H9 (cell line): ENCODE results near the gene CERS4. TPM values are rescaled to one million over a fixed set of nuclear protein-coding genes. Genes with fewer than 3 reads are reported as not detected.

Source experiments
- DNase-seq: peaks from one replicate; pipeline ENCODE4 v3.0.0-alpha.2; 2017
- H2AFZ ChIP-seq: one replicate; pipeline ENCODE4 v1.6.1; 2013; ENCODE audit warnings: mild to moderate bottlenecking, low read length, control low read depth, moderate library complexity
- H2AK5ac ChIP-seq: 2 replicates; pipeline ENCODE4 v1.6.1; 2013; ENCODE audit warnings: low read length, control low read depth, mixed read lengths; ENCODE audit not compliant: insufficient read length
- H2BK120ac ChIP-seq: one replicate; pipeline ENCODE4 v1.6.1; 2013; ENCODE audit warnings: low read depth, mild to moderate bottlenecking, low read length, control low read depth, inconsistent platforms; ENCODE audit not compliant: poor library complexity, severe bottlenecking
- H2BK12ac ChIP-seq: 2 replicates; pipeline ENCODE4 v1.6.1; 2013; ENCODE audit warnings: low read length, control low read depth, mixed read lengths, low read depth; ENCODE audit not compliant: insufficient read length
- H2BK15ac ChIP-seq: 2 replicates; pipeline ENCODE4 v1.6.1; 2013; ENCODE audit warnings: low read depth, low read length, control low read depth
- H2BK20ac ChIP-seq: one replicate; pipeline ENCODE4 v1.6.1; 2013; ENCODE audit warnings: low read depth, mild to moderate bottlenecking, low read length, control low read depth, inconsistent platforms; ENCODE audit not compliant: poor library complexity, severe bottlenecking
- H2BK5ac ChIP-seq: 2 replicates; pipeline ENCODE4 v1.6.1; 2013; ENCODE audit warnings: low read length, control low read depth, mixed read lengths; ENCODE audit not compliant: insufficient read length
- H3K14ac ChIP-seq: 2 replicates; pipeline ENCODE4 v1.6.1; 2013; ENCODE audit warnings: low read length, control low read depth; ENCODE audit not compliant: insufficient read depth
- H3K18ac ChIP-seq: 2 replicates; pipeline ENCODE4 v1.6.1; 2013; ENCODE audit warnings: low read depth, mild to moderate bottlenecking, mixed read lengths, low read length, control low read depth; ENCODE audit not compliant: insufficient read length
- H3K23ac ChIP-seq: 2 replicates; pipeline ENCODE4 v1.6.1; 2013; ENCODE audit warnings: low read length, control low read depth, mixed read lengths, low read depth; ENCODE audit not compliant: insufficient read length
- H3K23me2 ChIP-seq: 2 replicates; pipeline ENCODE4 v1.6.1; 2013; ENCODE audit warnings: low read depth, mild to moderate bottlenecking, mixed read lengths, low read length, control low read depth; ENCODE audit not compliant: insufficient read length, poor library complexity, severe bottlenecking
- H3K27ac ChIP-seq: 2 replicates; pipeline ENCODE4 v1.5.1; 2013; ENCODE audit warnings: low read length, control low read depth, mixed read lengths, low read depth; ENCODE audit not compliant: insufficient read length
- H3K27me3 ChIP-seq: 2 replicates; pipeline ENCODE4 v1.6.1; 2013; ENCODE audit warnings: low read length, control low read depth, inconsistent platforms; ENCODE audit not compliant: insufficient read depth
- H3K4ac ChIP-seq: 2 replicates; pipeline ENCODE4 v1.6.1; 2013; ENCODE audit warnings: low read depth, mild to moderate bottlenecking, control low read depth, inconsistent platforms, low read length, moderate library complexity
- H3K4me1 ChIP-seq: 2 replicates; pipeline ENCODE4 v1.6.1; 2013; ENCODE audit warnings: low read length, control low read depth, inconsistent platforms; ENCODE audit not compliant: insufficient read depth
- H3K4me2 ChIP-seq: 2 replicates; pipeline ENCODE4 v1.6.1; 2013; ENCODE audit warnings: low read length, control low read depth, mixed read lengths; ENCODE audit not compliant: insufficient read length, insufficient read depth
- H3K56ac ChIP-seq: 2 replicates; pipeline ENCODE4 v1.6.1; 2013; ENCODE audit warnings: low read depth, mild to moderate bottlenecking, mixed read lengths, low read length, control low read depth; ENCODE audit not compliant: insufficient read length
- H3K79me1 ChIP-seq: 2 replicates; pipeline ENCODE4 v1.6.1; 2013; ENCODE audit warnings: low read depth, mild to moderate bottlenecking, moderate library complexity, low read length, control low read depth, inconsistent platforms; ENCODE audit not compliant: insufficient read depth, poor library complexity, severe bottlenecking
- H3K79me2 ChIP-seq: 2 replicates; pipeline ENCODE4 v1.6.1; 2013; ENCODE audit warnings: low read length, control low read depth, inconsistent platforms; ENCODE audit not compliant: insufficient read depth
- H3K9ac ChIP-seq: 2 replicates; pipeline ENCODE4 v1.6.1; 2013; ENCODE audit warnings: low read length, control low read depth, mixed read lengths; ENCODE audit not compliant: insufficient read length; ENCODE audit errors: extremely low read depth
- H3K9me3 ChIP-seq: one replicate; pipeline ENCODE4 v1.6.1; 2013; ENCODE audit warnings: low read depth, low read length, inconsistent platforms; ENCODE audit not compliant: control insufficient read depth
- H3T11ph ChIP-seq: one replicate; pipeline ENCODE4 v1.6.1; 2013; ENCODE audit warnings: mild to moderate bottlenecking, low read length, control low read depth, inconsistent platforms
- H4K20me1 ChIP-seq: one replicate; pipeline ENCODE4 v1.6.1; 2013; ENCODE audit not compliant: control insufficient read depth, insufficient read length, insufficient read depth
- H4K5ac ChIP-seq: 2 replicates; pipeline ENCODE4 v1.6.1; 2013; ENCODE audit warnings: low read depth, mild to moderate bottlenecking, mixed read lengths, low read length, control low read depth; ENCODE audit not compliant: insufficient read length
- H4K8ac ChIP-seq: replicated peaks from 2 replicates; pipeline ENCODE4 v1.6.1; 2013; ENCODE audit warnings: low read length, control low read depth, mixed read lengths, low read depth; ENCODE audit not compliant: insufficient read length
- H4K91ac ChIP-seq: 2 replicates; pipeline ENCODE4 v1.6.1; 2013; ENCODE audit warnings: low read depth, mild to moderate bottlenecking, moderate library complexity, mixed read lengths, low read length, control low read depth; ENCODE audit not compliant: insufficient read length
- H3K27ac Mint-ChIP-seq, 3 experiments: 2 replicates in 2 of 3; 3 replicates in 1 of 3; pipeline ENCODE4 v1.8.0; 2020 to 2021; ENCODE audit warnings: mixed read lengths in 3 of 3, mild to moderate bottlenecking in 1 of 3, moderate library complexity in 1 of 3
- H3K27me3 Mint-ChIP-seq: 2 replicates; pipeline ENCODE4 v1.8.0; 2021; ENCODE audit warnings: low read depth, mild to moderate bottlenecking, moderate library complexity, mixed read lengths
- H3K36me3 Mint-ChIP-seq, 3 experiments: 2 replicates in 2 of 3; 3 replicates in 1 of 3; pipeline ENCODE4 v1.8.0; 2020 to 2021; ENCODE audit warnings: low read depth in 3 of 3, mixed read lengths in 3 of 3; ENCODE audit not compliant: insufficient read depth in 1 of 3
- H3K4me1 Mint-ChIP-seq, 2 experiments: 2 replicates each; pipeline ENCODE4 v1.8.0; 2020; ENCODE audit warnings: mixed read lengths in 2 of 2
- H3K4me3 Mint-ChIP-seq, 2 experiments: 2 replicates in 1 of 2; 3 replicates in 1 of 2; pipeline ENCODE4 v1.8.0; 2020 to 2021; ENCODE audit warnings: mild to moderate bottlenecking in 2 of 2, mixed read lengths in 2 of 2, moderate library complexity in 1 of 2
- H3K9me3 Mint-ChIP-seq, 2 experiments: 2 replicates in 1 of 2; 3 replicates in 1 of 2; pipeline ENCODE4 v1.8.0; 2020; ENCODE audit warnings: mild to moderate bottlenecking in 2 of 2, mixed read lengths in 2 of 2, moderate library complexity in 1 of 2
- WGBS: extraction: QIAGEN DNeasy Blood & Tissue Kit; methylation state at CpG from one replicate; pipeline ENCODE4 v1.1.7; 2013; ENCODE audit warnings: missing lambda C conversion rate, low lambda C conversion rate, mixed read lengths; ENCODE audit not compliant: insufficient read length; ENCODE audit errors: extremely low coverage; 5-methylcytosine and 5-hydroxymethylcytosine counted together
- total RNA-seq: library from RNA; stranded (reverse); gene quantifications from 2 replicates; pipeline ENCODE4 v1.2.1, GENCODE V29; 2021
- TF ChIP-seq, protein P1 (sequence below): fragments of 200-600 bp; sonication (generic); conservative IDR thresholded peaks from 3 replicates; pipeline ENCODE4 v1.8.0; 2021; ENCODE audit warnings: antibody characterized with exemption, mild to moderate bottlenecking

The CERS4 gene
- total RNA-seq, 1 experiment from 2014 or later: 62.6 TPM

DNA sequence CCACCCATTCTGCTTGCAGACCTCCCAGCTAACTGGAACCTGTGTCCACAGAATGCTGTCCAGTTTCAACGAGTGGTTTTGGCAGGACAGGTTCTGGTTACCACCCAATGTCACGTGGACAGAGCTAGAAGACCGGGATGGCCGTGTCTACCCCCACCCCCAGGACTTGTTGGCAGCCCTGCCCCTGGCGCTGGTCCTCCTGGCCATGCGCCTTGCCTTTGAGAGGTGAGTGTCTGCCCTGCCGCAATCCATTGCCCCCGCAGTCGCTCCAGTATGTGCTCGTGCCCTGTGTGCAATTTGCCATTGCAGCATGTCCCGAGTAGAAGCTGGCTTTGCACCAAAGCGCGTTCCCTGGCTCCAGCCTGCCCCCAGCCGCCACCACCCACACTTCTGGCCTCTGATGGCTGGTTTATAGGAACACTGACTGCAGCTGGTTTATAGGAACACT is 41.9 kb downstream of the CERS4 start:
- TF ChIP-seq, protein P1, sequence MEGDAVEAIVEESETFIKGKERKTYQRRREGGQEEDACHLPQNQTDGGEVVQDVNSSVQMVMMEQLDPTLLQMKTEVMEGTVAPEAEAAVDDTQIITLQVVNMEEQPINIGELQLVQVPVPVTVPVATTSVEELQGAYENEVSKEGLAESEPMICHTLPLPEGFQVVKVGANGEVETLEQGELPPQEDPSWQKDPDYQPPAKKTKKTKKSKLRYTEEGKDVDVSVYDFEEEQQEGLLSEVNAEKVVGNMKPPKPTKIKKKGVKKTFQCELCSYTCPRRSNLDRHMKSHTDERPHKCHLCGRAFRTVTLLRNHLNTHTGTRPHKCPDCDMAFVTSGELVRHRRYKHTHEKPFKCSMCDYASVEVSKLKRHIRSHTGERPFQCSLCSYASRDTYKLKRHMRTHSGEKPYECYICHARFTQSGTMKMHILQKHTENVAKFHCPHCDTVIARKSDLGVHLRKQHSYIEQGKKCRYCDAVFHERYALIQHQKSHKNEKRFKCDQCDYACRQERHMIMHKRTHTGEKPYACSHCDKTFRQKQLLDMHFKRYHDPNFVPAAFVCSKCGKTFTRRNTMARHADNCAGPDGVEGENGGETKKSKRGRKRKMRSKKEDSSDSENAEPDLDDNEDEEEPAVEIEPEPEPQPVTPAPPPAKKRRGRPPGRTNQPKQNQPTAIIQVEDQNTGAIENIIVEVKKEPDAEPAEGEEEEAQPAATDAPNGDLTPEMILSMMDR: no peak
- Histone ChIP-seq H3K4ac (no peak overlapping the region), H3K27ac (no peak overlapping the region), H3K27me3 (no peaks in the 10 kb centered on the region), H4K20me1 (no peaks in the 10 kb centered on the region), H3K23me2 (no peaks in the 10 kb centered on the region), H2AFZ (no peak overlapping the region), H3K14ac (no peak overlapping the region), H2BK120ac (no peak overlapping the region), H3K9me3 (no peaks in the 10 kb centered on the region), H2BK5ac (no peak overlapping the region), H4K8ac (no peak overlapping the region), H2BK12ac (no peak overlapping the region), H3K9ac (no peak overlapping the region), H3K23ac (no peak overlapping the region), H3K4me2 (no peak overlapping the region), H2AK5ac (no peak overlapping the region), H3K79me2 (peaks cover 3% of the 10 kb centered on the region; the same call in 1 of the 2 replicates), H4K91ac (no peak overlapping the region), H2BK15ac (no peak overlapping the region), H3K4me1 (no peaks in the 10 kb centered on the region), H3T11ph (no peak overlapping the region), H3K79me1 (no peaks in the 10 kb centered on the region), H3K18ac (no peak overlapping the region), H4K5ac (no peak overlapping the region), H2BK20ac (no peak overlapping the region), H3K56ac (no peak overlapping the region)
- Mint-ChIP-seq H3K36me3 (peaks cover 19 to 26% (median 21%) of the 10 kb centered on the region in 3 experiments; a peak in 6 of 7 replicates), H3K9me3 (peaks cover 0 to 2% of the 10 kb centered on the region in 2 experiments; a peak in 2 of 5 replicates), H3K4me3 (no peak overlapping the region), H3K27ac (no peak overlapping the region), H3K4me1 (0 out of 4 replicates have a peak, but pooled peaks cover 0 to 5% of the 10 kb centered on the region in 2 experiments), H3K27me3 (no peaks in the 10 kb centered on the region)
- DNase-seq: no peak
- no CpG with 5 or more reads among the region's 14 CpGs for WGBS
